IPS-20b (cell line): ENCODE results near the gene ST7.

Source experiments
- H3K27ac ChIP-seq: one replicate; pipeline ENCODE4 v1.5.1; 2013; ENCODE audit warnings: low read length
- H3K27me3 ChIP-seq: 2 replicates; pipeline ENCODE4 v1.6.1; 2013; ENCODE audit warnings: mild to moderate bottlenecking, low read length, inconsistent platforms; ENCODE audit not compliant: insufficient read depth
- H3K36me3 ChIP-seq: 2 replicates; pipeline ENCODE4 v1.6.1; 2013; ENCODE audit warnings: low read depth, mild to moderate bottlenecking, inconsistent platforms, low read length, moderate library complexity; ENCODE audit not compliant: insufficient read depth
- H3K4me1 ChIP-seq: 2 replicates; pipeline ENCODE4 v1.6.1; 2013; ENCODE audit warnings: mild to moderate bottlenecking, control low read depth, inconsistent platforms, low read length, moderate library complexity; ENCODE audit not compliant: insufficient read depth
- H3K4me3 ChIP-seq: 2 replicates; pipeline ENCODE4 v1.5.1; 2013; ENCODE audit warnings: mild to moderate bottlenecking, low read length, inconsistent platforms
- H3K9ac ChIP-seq: 2 replicates; pipeline ENCODE4 v1.6.1; 2013; ENCODE audit warnings: low read depth, mild to moderate bottlenecking, inconsistent platforms, low read length, moderate library complexity
- H3K9me3 ChIP-seq: 2 replicates; pipeline ENCODE4 v1.6.1; 2013; ENCODE audit warnings: mild to moderate bottlenecking, low read depth, low read length, inconsistent platforms; ENCODE audit not compliant: insufficient read depth

ST7 gene

GRCh38 chr7:117095055-117095454 is 141.8 kb downstream of the ST7 start:
- H3K27ac ChIP-seq = no peak overlapping the region
- no peaks in the 10 kb centered on the region for H3K27me3 ChIP-seq
- no peak overlapping the region for H3K4me3 ChIP-seq

GRCh38 chr7:117096330-117096729 is 143.0 kb downstream of the ST7 start:
- H3K27ac ChIP-seq = no peak overlapping the region
- no peaks in the 10 kb centered on the region for H3K27me3 ChIP-seq
- no peak overlapping the region for H3K4me3 ChIP-seq
- H3K9me3 ChIP-seq = no peaks in the 10 kb centered on the region
- no peak overlapping the region for H3K9ac ChIP-seq
- no peaks in the 10 kb centered on the region for H3K4me1 ChIP-seq
- H3K36me3 ChIP-seq = no peaks in the 10 kb centered on the region

More at GRCh38 chr7:117095055-117095454, 141.8 kb downstream of the ST7 start:
- Histone ChIP-seq H3K36me3 (no peaks in the 10 kb centered on the region), H3K9ac (no peak overlapping the region), H3K9me3 (no peaks in the 10 kb centered on the region), H3K4me1 (no peaks in the 10 kb centered on the region)

- Histone ChIP-seq H3K36me3 (no peaks in the 10 kb centered on the region), H3K27me3 (no peaks in the 10 kb centered on the region), H3K27ac (no peak overlapping the region)
Observed at GRCh38 chr7:117096942-117097341, 143.6 kb downstream of the ST7 start.

GRCh38 chr7:117097860-117098259 is 144.6 kb downstream of the ST7 start:
- no peaks in the 10 kb centered on the region for H3K27me3 ChIP-seq
- H3K4me3 ChIP-seq = no peak overlapping the region
- H3K36me3 ChIP-seq = no peaks in the 10 kb centered on the region
- no peak overlapping the region for H3K9ac ChIP-seq
- H3K4me1 ChIP-seq = no peaks in the 10 kb centered on the region
- H3K9me3 ChIP-seq = no peaks in the 10 kb centered on the region
- H3K27ac ChIP-seq = no peak overlapping the region

More at GRCh38 chr7:117096942-117097341, 143.6 kb downstream of the ST7 start:
- H3K4me3 ChIP-seq = no peak overlapping the region
- no peak overlapping the region for H3K9ac ChIP-seq
- H3K4me1 ChIP-seq = no peaks in the 10 kb centered on the region
- H3K9me3 ChIP-seq = no peaks in the 10 kb centered on the region

- H3K27ac ChIP-seq = no peak overlapping the region
- no peak overlapping the region for H3K4me3 ChIP-seq
- no peaks in the 10 kb centered on the region for H3K27me3 ChIP-seq
- H3K4me1 ChIP-seq = no peaks in the 10 kb centered on the region
- no peak overlapping the region for H3K9ac ChIP-seq
- H3K9me3 ChIP-seq = no peaks in the 10 kb centered on the region
- no peaks in the 10 kb centered on the region for H3K36me3 ChIP-seq
Observed at GRCh38 chr7:117098457-117098856, 145.2 kb downstream of the ST7 start.

DNA sequence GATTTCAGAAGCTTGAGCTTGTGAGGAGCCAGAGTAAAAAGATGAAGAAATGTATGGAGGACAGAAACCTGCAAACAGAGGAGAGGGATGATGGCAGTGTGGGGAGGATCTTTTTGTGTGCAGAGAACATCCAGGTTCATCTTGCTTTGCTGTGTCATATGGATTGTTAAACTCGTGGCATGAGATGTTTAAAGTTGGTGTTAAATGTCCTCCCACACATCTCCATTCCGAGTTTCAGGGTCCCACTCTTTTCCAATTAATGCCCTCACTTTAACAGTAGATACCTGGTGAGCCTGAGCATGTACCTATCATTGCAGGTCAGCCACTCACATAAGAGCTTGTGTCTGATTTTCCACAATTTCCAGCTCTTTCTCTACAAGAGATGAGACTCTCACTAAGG is 147.7 kb downstream of the ST7 start:
- no peaks in the 10 kb centered on the region for H3K27me3 ChIP-seq
- H3K9ac ChIP-seq = no peak overlapping the region
- H3K4me1 ChIP-seq = no peaks in the 10 kb centered on the region
- no peak overlapping the region for H3K27ac ChIP-seq
- no peak overlapping the region for H3K4me3 ChIP-seq
- no peaks in the 10 kb centered on the region for H3K9me3 ChIP-seq
- H3K36me3 ChIP-seq = no peaks in the 10 kb centered on the region

DNA sequence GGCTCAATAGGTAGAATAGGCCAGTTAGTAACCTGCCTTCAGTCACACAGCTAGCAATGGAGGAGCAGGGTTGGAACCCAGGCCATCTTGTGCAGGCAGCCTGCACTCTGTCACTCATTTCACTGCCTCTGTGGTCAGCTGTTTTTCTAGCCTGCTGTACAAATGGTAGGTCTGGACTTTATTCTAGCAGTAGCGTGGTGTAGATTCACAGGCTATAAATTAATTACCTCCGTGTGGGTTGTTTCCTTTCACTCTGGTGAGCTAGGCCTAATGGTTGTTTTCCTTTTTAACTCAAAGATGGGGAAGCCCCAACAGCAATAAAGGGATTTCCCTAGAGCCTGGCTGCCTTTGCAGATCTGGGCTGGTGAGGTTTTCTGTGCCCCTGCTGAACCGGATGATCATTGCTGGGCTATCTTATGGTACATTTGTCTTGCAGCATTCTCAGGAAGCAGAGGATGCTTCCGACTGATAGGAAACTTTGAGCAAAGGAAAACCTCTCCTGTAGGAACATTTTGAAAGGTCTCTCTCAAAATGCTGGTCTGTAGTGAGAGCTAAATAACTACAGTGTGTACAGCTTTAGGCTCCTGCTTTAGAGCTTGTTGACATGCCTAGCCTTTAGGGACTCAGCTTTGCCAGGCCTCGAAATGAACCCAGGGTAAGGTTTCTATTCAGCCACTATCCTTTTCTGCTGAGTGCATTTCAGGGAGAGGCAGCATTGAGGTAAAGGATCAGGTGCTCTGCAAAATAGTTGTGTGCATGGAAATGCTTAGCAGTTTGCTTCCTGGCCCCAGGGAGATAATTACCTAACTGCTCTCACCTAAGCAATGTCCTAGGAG is 157.4 kb downstream of the ST7 start:
- Histone ChIP-seq H3K27me3 (no peaks in the 10 kb centered on the region), H3K36me3 (no peaks in the 10 kb centered on the region), H3K4me3 (no peak overlapping the region), H3K9ac (no peak overlapping the region), H3K27ac (no peak overlapping the region), H3K4me1 (peaks cover 8% of the 10 kb centered on the region; the same call in 1 of the 2 replicates), H3K9me3 (peaks cover 5% of the 10 kb centered on the region; the same call in 1 of the 2 replicates)

GRCh38 chr7:117111535-117111934 is 158.2 kb downstream of the ST7 start:
- H3K27me3 ChIP-seq = no peaks in the 10 kb centered on the region
- no peaks in the 10 kb centered on the region for H3K36me3 ChIP-seq
- peaks cover 5% of the 10 kb centered on the region; the same call in 1 of the 2 replicates for H3K9me3 ChIP-seq
- H3K9ac ChIP-seq = no peak overlapping the region
- peaks cover 13% of the 10 kb centered on the region for H3K4me1 ChIP-seq
- no peak overlapping the region for H3K4me3 ChIP-seq
- no peak overlapping the region for H3K27ac ChIP-seq

- H3K9me3 ChIP-seq = peaks cover 5% of the 10 kb centered on the region; the same call in 1 of the 2 replicates
Observed at GRCh38 chr7:117112640-117113039, 159.3 kb downstream of the ST7 start.

GRCh38 chr7:117113871-117114270 is 160.6 kb downstream of the ST7 start:
- 0 out of 2 replicates have a peak, but pooled peaks cover under 1% of the 10 kb centered on the region for H3K9me3 ChIP-seq
- no peak overlapping the region for H3K4me3 ChIP-seq
- no peak overlapping the region for H3K27ac ChIP-seq
- no peaks in the 10 kb centered on the region for H3K36me3 ChIP-seq
- no peak overlapping the region for H3K9ac ChIP-seq
- H3K4me1 ChIP-seq = peaks cover 23% of the 10 kb centered on the region
- no peaks in the 10 kb centered on the region for H3K27me3 ChIP-seq

More at GRCh38 chr7:117112640-117113039, 159.3 kb downstream of the ST7 start:
- Histone ChIP-seq H3K4me1 (peaks cover 13% of the 10 kb centered on the region), H3K27ac (no peak overlapping the region), H3K27me3 (no peaks in the 10 kb centered on the region), H3K36me3 (no peaks in the 10 kb centered on the region), H3K9ac (no peak overlapping the region), H3K4me3 (no peak overlapping the region)

DNA sequence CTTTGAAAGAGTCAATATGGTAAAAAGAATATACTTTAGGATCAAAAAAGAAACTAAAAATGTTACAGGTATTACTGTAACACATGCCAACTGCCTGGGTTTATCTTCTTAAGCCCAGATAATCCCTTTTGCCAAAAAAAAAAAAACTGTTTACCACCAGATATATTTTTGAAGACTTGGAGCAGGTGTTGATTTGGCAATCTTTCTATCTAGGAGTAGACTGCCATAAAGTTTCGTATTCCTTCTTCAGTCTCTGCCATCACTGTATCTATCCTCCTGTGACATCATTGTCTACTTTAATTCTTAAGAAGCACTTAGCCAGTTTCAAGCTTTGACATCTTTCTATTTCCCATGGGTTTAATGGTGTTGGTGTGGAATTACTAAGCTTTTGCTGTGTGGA is 161.0 kb downstream of the ST7 start:
- Histone ChIP-seq H3K36me3 (no peaks in the 10 kb centered on the region), H3K27me3 (no peaks in the 10 kb centered on the region), H3K4me3 (no peak overlapping the region), H3K27ac (no peak overlapping the region), H3K4me1 (peaks cover 26% of the 10 kb centered on the region), H3K9ac (no peak overlapping the region), H3K9me3 (no peaks in the 10 kb centered on the region)

DNA sequence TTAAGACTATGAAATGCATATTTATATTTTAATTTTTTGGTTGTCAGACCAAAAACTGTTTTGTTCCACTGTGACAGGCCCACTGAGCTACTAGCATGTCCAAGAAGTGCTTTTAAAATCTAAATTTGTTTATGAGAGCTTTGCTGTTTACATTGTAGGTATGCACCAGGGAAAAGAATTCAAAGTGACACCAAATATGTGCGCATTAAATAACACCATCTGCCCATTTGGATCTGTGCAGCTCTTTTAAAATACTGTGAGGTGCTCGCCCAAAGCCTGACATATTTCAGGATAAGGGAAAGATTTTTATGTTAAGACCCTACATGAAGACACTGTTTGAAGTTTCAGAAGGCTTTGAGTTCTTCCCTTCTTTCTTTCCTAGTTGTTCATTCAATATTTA is 162.9 kb downstream of the ST7 start:
- H3K27me3 ChIP-seq = no peaks in the 10 kb centered on the region
- H3K36me3 ChIP-seq = no peaks in the 10 kb centered on the region

More for the DNA sequence above, 162.9 kb downstream of the ST7 start:
- H3K4me3 ChIP-seq = no peak overlapping the region
- no peaks in the 10 kb centered on the region for H3K9me3 ChIP-seq
- H3K27ac ChIP-seq = no peak overlapping the region
- H3K9ac ChIP-seq = no peak overlapping the region
- peaks cover 19% of the 10 kb centered on the region for H3K4me1 ChIP-seq
